ENCODE results near the gene HSPG2. TPM values are rescaled to one million over a fixed set of nuclear protein-coding genes. Genes with fewer than 3 reads are reported as not detected.

HSPG2 gene
- total and polyA plus RNA-seq, 9 of the 15 experiments (the other 6 are each of a cell fraction or from before 2014, with no cell fraction given): 0.14 to 160 (median 15.7) TPM

DNA sequence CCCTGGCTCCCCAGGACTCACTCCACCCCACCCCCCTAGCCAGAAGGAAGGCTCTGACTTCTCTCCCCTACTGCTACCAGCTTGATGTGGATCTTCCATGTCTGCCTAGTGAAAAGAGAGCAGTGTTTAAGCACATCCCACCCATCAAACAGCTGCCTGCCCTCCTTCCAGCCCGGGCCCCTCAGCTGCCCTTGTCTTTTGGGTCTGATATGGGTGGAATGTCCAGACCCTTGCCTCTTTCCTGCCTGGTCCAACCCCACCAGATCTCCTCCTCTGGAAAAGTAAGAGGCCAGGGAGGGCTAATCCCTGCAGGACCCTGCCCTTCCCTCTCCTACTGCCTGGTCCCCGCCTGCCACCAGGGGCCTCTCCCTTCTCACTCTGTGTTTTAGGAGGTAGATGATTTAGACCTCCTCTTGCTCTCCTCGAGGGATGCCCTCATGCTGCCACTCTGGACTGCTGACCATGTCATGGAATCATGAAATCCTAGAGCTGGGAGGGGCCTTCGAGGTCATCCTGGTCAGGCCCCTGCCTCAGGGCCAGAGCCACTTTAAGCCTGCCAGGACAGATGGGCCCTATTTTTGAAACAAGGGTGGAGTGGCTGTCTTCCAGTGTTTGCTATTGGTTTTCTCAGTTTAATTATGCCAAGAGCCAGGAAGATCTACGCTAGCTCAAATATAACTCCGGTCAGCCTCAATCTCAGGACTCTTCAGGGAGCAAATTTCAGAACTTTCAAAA is 15.8 kb upstream of the HSPG2 start (continued):
- TF ChIP-seq, protein P1, sequence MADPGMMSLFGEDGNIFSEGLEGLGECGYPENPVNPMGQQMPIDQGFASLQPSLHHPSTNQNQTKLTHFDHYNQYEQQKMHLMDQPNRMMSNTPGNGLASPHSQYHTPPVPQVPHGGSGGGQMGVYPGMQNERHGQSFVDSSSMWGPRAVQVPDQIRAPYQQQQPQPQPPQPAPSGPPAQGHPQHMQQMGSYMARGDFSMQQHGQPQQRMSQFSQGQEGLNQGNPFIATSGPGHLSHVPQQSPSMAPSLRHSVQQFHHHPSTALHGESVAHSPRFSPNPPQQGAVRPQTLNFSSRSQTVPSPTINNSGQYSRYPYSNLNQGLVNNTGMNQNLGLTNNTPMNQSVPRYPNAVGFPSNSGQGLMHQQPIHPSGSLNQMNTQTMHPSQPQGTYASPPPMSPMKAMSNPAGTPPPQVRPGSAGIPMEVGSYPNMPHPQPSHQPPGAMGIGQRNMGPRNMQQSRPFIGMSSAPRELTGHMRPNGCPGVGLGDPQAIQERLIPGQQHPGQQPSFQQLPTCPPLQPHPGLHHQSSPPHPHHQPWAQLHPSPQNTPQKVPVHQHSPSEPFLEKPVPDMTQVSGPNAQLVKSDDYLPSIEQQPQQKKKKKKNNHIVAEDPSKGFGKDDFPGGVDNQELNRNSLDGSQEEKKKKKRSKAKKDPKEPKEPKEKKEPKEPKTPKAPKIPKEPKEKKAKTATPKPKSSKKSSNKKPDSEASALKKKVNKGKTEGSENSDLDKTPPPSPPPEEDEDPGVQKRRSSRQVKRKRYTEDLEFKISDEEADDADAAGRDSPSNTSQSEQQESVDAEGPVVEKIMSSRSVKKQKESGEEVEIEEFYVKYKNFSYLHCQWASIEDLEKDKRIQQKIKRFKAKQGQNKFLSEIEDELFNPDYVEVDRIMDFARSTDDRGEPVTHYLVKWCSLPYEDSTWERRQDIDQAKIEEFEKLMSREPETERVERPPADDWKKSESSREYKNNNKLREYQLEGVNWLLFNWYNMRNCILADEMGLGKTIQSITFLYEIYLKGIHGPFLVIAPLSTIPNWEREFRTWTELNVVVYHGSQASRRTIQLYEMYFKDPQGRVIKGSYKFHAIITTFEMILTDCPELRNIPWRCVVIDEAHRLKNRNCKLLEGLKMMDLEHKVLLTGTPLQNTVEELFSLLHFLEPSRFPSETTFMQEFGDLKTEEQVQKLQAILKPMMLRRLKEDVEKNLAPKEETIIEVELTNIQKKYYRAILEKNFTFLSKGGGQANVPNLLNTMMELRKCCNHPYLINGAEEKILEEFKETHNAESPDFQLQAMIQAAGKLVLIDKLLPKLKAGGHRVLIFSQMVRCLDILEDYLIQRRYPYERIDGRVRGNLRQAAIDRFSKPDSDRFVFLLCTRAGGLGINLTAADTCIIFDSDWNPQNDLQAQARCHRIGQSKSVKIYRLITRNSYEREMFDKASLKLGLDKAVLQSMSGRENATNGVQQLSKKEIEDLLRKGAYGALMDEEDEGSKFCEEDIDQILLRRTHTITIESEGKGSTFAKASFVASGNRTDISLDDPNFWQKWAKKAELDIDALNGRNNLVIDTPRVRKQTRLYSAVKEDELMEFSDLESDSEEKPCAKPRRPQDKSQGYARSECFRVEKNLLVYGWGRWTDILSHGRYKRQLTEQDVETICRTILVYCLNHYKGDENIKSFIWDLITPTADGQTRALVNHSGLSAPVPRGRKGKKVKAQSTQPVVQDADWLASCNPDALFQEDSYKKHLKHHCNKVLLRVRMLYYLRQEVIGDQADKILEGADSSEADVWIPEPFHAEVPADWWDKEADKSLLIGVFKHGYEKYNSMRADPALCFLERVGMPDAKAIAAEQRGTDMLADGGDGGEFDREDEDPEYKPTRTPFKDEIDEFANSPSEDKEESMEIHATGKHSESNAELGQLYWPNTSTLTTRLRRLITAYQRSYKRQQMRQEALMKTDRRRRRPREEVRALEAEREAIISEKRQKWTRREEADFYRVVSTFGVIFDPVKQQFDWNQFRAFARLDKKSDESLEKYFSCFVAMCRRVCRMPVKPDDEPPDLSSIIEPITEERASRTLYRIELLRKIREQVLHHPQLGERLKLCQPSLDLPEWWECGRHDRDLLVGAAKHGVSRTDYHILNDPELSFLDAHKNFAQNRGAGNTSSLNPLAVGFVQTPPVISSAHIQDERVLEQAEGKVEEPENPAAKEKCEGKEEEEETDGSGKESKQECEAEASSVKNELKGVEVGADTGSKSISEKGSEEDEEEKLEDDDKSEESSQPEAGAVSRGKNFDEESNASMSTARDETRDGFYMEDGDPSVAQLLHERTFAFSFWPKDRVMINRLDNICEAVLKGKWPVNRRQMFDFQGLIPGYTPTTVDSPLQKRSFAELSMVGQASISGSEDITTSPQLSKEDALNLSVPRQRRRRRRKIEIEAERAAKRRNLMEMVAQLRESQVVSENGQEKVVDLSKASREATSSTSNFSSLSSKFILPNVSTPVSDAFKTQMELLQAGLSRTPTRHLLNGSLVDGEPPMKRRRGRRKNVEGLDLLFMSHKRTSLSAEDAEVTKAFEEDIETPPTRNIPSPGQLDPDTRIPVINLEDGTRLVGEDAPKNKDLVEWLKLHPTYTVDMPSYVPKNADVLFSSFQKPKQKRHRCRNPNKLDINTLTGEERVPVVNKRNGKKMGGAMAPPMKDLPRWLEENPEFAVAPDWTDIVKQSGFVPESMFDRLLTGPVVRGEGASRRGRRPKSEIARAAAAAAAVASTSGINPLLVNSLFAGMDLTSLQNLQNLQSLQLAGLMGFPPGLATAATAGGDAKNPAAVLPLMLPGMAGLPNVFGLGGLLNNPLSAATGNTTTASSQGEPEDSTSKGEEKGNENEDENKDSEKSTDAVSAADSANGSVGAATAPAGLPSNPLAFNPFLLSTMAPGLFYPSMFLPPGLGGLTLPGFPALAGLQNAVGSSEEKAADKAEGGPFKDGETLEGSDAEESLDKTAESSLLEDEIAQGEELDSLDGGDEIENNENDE (IDR thresholded peaks at IDR 0.05; ENCODE audit: low read depth, low read length): no peak
- TF ChIP-seq NR2C2 (CRISPR knock-in tag; IDR thresholded peaks at IDR 0.05): no peak
- TF ChIP-seq NR2C2 (tag; IDR thresholded peaks at IDR 0.05): peak; percentile 73
- no peak for TF ChIP-seq ZNF143 (CRISPR knock-in tag; IDR thresholded peaks at IDR 0.05)
- TF ChIP-seq, protein P2, sequence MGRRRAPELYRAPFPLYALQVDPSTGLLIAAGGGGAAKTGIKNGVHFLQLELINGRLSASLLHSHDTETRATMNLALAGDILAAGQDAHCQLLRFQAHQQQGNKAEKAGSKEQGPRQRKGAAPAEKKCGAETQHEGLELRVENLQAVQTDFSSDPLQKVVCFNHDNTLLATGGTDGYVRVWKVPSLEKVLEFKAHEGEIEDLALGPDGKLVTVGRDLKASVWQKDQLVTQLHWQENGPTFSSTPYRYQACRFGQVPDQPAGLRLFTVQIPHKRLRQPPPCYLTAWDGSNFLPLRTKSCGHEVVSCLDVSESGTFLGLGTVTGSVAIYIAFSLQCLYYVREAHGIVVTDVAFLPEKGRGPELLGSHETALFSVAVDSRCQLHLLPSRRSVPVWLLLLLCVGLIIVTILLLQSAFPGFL (CRISPR knock-in tag; IDR thresholded peaks at IDR 0.05): no peak
- peak; percentile 78 for TF ChIP-seq NR2C1 (IDR thresholded peaks at IDR 0.05)
- TF ChIP-seq NR2C1 (tag; IDR thresholded peaks at IDR 0.05): peak; percentile 78
- TF ChIP-seq, protein P3, sequence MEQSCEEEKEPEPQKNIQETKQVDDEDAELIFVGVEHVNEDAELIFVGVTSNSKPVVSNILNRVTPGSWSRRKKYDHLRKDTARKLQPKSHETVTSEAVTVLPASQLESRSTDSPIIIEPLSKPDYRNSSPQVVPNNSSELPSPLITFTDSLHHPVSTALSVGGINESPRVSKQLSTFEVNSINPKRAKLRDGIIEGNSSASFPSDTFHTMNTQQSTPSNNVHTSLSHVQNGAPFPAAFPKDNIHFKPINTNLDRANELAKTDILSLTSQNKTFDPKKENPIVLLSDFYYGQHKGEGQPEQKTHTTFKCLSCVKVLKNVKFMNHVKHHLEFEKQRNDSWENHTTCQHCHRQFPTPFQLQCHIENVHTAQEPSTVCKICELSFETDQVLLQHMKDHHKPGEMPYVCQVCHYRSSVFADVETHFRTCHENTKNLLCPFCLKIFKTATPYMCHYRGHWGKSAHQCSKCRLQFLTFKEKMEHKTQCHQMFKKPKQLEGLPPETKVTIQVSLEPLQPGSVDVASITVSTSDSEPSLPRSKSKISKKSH (CRISPR knock-in tag; IDR thresholded peaks at IDR 0.05): no peak
- no peak for TF ChIP-seq NCOA4 (IDR thresholded peaks at IDR 0.05; ENCODE audit: partially characterized antibody)
- TF ChIP-seq NFXL1 (CRISPR knock-in tag; IDR thresholded peaks at IDR 0.05): no peak
- TF ChIP-seq, protein P4, sequence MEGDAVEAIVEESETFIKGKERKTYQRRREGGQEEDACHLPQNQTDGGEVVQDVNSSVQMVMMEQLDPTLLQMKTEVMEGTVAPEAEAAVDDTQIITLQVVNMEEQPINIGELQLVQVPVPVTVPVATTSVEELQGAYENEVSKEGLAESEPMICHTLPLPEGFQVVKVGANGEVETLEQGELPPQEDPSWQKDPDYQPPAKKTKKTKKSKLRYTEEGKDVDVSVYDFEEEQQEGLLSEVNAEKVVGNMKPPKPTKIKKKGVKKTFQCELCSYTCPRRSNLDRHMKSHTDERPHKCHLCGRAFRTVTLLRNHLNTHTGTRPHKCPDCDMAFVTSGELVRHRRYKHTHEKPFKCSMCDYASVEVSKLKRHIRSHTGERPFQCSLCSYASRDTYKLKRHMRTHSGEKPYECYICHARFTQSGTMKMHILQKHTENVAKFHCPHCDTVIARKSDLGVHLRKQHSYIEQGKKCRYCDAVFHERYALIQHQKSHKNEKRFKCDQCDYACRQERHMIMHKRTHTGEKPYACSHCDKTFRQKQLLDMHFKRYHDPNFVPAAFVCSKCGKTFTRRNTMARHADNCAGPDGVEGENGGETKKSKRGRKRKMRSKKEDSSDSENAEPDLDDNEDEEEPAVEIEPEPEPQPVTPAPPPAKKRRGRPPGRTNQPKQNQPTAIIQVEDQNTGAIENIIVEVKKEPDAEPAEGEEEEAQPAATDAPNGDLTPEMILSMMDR (IDR thresholded peaks at IDR 0.05 in 2 of 3, conservative IDR thresholded peaks at IDR 0.05 in 1 of 3; ENCODE audit: insufficient read depth in 2 of 3, low read depth in 1 of 3, low read length in 3 of 3): peak in 1 of 3 experiments; percentile 29; a peak in 1 of 6 replicates
